Renal pelvis (tissue), 12 donors: Measurements from ENCODE around the gene PLEKHG7. TPM values are rescaled to one million over a fixed set of nuclear protein-coding genes. Genes with fewer than 3 reads are reported as not detected.
"Not testable (repeated sequence)": the region's sequence is repeated elsewhere in the genome, so short reads cannot be mapped to it uniquely, and the experiment has no call there.

ENCODE experiments used
- DNase-seq: peaks from one replicate; pipeline ENCODE4 v3.0.0-alpha.2; 2013
- long read RNA-seq, 16 experiments: transcript quantifications; one replicate each; lab custom pipeline, GENCODE V29; 2026
- polyA plus RNA-seq, 3 donors: library from polyadenylated mRNA; unstranded; fragments of 120-200 nt; gene quantifications; one replicate each; pipeline ENCODE4 v1.2.1, GENCODE V29; 2013; ENCODE audit not compliant: insufficient read length in 3 of 3

PLEKHG7 gene
- polyA plus RNA-seq: 1 to 10 TPM in 1 of 3 donors, under 1 TPM in 2; 0.60 to 1.3 (median 0.78) TPM
- long read RNA-seq, donor 1: 0 reads
- long read RNA-seq, donor 2: 0 reads
- long read RNA-seq, donor 3, partial matches to known transcripts: 0 of 1 reads
- long read RNA-seq, donor 3, other reads (novel, unspliced or antisense): 0 of 1 reads
- long read RNA-seq, donor 4: 0 reads
- long read RNA-seq, donor 5: 0 reads
- long read RNA-seq, donor 6: 0 reads
- long read RNA-seq, donor 7: 0 reads
- long read RNA-seq, donor 8: 0 reads
- long read RNA-seq, donor 9: 0 reads
- long read RNA-seq, donor 10: 0 reads
- long read RNA-seq, donor 11, partial matches to known transcripts: 0 of 1 reads
- long read RNA-seq, donor 11, other reads (novel, unspliced or antisense): 0 of 1 reads
- long read RNA-seq, donor 12: 0 reads
- long read RNA-seq, donor 13: 0 reads
- long read RNA-seq, donor 14: 0 reads
- long read RNA-seq, donor 15, partial matches to known transcripts: 0 of 1 reads
- long read RNA-seq, donor 15, other reads (novel, unspliced or antisense): 0 of 1 reads
- long read RNA-seq, donor 16: 0 reads

GRCh38 chr12:92702754-92703679 lies at the start of gene PLEKHG7:
Gene PLEKHG7 (plus strand): TSS chr12:92702989. CDS start chr12:92706632, 3,643 bp downstream.
- peak; percentile 48 for DNase-seq

DNA sequence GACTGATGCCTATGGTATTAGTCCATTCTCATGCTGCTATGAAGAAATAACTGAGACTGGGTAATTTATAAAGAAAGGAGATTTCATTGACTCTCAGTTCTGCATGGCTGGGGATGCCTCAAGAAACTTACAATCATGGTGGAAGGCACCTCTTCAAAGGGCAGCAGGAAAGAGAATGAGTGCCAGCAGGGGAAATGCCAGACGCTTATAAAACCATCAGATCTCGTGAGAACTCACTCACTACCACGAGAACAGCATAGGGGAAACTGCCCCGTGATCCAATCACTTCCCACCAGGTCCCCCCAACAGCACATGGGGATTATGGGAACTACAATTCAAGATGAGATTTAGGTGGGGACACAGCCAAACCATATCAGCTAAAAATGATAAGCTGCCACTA lies 48.5 kb upstream of the PLEKHG7 start:
- DNase-seq: not testable (repeated sequence)

DNA sequence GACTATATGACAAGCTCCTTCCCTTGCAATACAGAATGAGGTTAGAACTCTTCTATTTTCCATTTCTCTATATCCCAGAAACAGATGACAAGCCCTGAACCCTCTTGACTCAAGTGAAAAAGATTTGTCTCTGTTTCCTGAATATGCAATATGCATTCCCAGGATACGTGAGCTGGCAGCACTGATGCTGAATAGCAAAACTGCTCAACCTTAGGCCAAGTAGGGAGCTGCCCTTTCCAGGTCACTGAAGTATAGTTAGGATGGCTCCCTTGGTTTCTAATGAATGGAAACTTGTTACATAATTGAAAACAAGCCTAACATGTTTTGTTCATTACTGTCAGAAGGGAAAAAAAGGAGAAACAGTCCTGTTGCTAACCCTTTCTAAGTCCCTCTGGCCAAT lies 47.9 kb upstream of the PLEKHG7 start:
- no peak for DNase-seq

GRCh38 chr12:92656911-92657310 lies 45.9 kb upstream of the PLEKHG7 start:
- no peak for DNase-seq

DNA sequence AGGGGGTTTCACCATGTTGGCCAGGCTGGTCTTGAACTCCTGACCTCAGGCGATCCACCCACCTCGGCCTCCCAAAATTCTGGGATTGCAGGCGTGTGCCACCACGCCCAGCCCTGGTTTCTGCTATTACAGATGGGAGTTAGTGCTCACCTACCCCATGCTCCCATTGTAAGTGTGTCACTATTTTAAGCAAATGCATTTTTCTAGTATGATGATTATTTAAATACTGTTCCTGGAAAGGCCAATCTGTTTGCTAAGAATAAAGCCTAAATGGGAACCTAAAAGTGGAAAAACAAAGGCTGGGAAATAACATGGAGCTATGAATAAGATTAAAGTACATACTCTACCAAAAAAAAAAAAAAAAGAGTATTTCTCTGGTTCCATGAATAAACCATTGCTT lies 45.0 kb upstream of the PLEKHG7 start:
- no peak for DNase-seq

GRCh38 chr12:92658611-92659010 lies 44.2 kb upstream of the PLEKHG7 start:
- DNase-seq: no peak

GRCh38 chr12:92661269-92661668 lies 41.5 kb upstream of the PLEKHG7 start:
- no peak for DNase-seq

DNA sequence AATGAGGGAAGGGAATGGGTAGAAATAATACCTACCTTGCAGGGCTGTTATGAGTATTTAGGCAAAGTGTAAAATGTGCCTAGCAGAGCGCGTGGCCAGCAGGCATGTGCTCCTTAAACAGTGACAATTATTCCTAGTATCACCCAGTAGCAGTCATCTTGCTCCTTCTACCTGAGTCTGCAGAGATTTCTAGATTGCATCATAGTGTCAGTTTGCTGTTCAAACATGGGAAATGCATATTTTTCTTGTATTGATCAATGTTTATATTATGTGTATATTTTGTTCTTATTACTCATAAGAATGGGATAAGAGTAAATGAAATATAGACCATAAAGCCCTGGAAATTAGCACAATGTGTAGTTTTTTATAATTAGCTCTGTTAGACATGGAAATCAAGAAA lies 37.3 kb upstream of the PLEKHG7 start:
- no peak for DNase-seq

- no peak for DNase-seq
Observed at GRCh38 chr12:92668739-92669138, 34.0 kb upstream of the PLEKHG7 start.

GRCh38 chr12:92671524-92671923 lies 31.3 kb upstream of the PLEKHG7 start:
- not testable (repeated sequence) for DNase-seq

DNA sequence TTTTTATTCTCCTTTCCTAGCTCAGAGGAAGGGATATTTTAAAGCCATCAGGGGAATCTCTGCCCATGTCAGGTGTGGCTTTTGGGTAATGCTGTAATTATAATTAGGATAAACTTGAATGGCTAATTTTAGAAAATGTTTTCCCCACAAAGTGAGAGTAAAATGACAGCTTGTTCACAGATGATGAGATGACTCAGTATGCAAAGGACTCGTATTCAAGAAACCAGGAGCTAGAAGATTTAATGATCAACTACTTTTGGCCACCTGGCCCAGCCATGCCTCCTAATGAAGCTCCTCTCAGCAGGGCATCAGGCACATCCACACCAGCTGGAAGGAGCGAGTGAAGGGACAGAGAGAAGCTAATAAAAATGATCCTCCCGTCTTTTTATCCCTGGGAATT lies 29.0 kb upstream of the PLEKHG7 start:
- DNase-seq: no peak

DNA sequence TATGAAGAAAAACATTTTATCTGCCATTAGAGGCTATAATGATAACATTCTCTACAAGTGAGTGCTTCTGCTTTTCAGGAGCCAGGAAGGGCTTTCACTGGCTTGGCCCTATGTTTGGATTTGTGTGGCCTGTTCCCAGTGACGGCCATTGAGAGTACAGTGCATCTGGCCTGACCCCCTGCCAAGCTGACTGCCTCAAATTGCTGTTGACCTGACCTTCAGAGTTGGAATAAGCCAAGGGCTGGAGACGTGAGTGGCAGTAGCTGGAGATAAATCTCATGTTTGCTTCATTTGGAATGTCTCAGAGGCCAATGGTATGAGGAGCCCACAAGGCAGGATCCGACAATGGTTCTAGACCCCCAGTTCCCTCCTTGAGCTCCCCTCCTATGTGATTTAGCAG lies 28.3 kb upstream of the PLEKHG7 start:
- DNase-seq: no peak

GRCh38 chr12:92675092-92675865 lies 27.5 kb upstream of the PLEKHG7 start:
- no peak for DNase-seq

DNA sequence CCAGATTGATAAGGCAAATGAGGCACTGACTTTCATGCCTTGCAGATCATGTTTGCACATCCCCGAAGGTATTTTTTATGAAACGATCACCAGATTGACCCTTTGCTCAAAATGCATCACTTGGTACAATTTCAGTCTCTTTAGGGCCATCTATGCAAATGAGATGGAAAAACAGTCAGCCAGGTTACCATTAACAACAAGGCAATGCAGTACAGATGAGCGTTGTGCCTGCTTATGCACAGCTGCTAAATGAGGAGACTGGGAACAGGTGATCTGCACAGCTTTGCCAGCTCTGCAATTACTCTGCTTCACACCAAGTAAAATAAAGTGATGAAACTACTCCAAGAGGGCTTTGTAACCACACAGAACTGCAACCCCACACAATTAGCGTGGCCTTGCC lies 26.1 kb upstream of the PLEKHG7 start:
- no peak for DNase-seq

GRCh38 chr12:92690601-92691000 lies 12.2 kb upstream of the PLEKHG7 start:
- no peak for DNase-seq

GRCh38 chr12:92695056-92695455 lies 7.7 kb upstream of the PLEKHG7 start:
- no peak for DNase-seq

- no peak for DNase-seq
Observed at GRCh38 chr12:92695577-92695976, 7.2 kb upstream of the PLEKHG7 start.

GRCh38 chr12:92696216-92696615 lies 6.6 kb upstream of the PLEKHG7 start:
- DNase-seq: no peak

- no peak for DNase-seq
Observed at GRCh38 chr12:92698474-92698873, 4.3 kb upstream of the PLEKHG7 start.

- DNase-seq: no peak
Observed at GRCh38 chr12:92701441-92701840, 1.3 kb upstream of the PLEKHG7 start.

DNA sequence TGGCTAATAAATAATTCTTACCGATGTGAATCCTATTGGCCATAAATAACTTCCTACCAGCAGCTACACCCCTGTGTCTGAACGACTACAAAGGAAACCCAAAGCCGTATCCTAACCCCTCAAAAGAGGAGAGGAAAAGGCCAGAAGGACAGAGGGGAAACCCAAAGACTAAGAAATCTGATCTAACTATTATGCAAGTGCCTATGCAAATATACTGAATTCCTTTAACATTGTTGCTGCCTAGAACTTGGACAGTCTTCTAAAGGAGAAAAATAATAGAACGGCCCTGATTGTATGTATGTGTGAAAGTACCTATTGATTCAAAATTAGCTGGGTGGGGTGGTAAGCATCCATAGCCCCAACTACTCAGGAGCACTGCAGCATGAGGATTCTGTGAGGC lies 997 bp downstream of the PLEKHG7 start:
- no peak for DNase-seq

- no peak for DNase-seq
Observed at GRCh38 chr12:92706594-92706993, 3.8 kb downstream of the PLEKHG7 start.
